Right renal pelvis (tissue), 4 donors: ENCODE measurements around the gene EGFL8. TPM values are rescaled to one million over a fixed set of nuclear protein-coding genes. Genes with fewer than 3 reads are reported as not detected.

ENCODE experiments used
- DNase-seq, 4 donors: peaks; one replicate each; pipeline ENCODE4 v3.0.0-alpha.2; 2013; ENCODE audit warnings: low read depth in 4 of 4, low spot score in 3 of 4, missing footprints in 1 of 4
- polyA plus RNA-seq, 4 donors: library from polyadenylated mRNA; unstranded; fragments of 120-200 nt; gene quantifications; one replicate each; pipeline ENCODE4 v1.2.1, GENCODE V29; 2013; ENCODE audit not compliant: insufficient read length in 4 of 4

EGFL8 gene
- polyA plus RNA-seq, 4 donors = 24.6 to 31.6 (median 27.0) TPM

DNA sequence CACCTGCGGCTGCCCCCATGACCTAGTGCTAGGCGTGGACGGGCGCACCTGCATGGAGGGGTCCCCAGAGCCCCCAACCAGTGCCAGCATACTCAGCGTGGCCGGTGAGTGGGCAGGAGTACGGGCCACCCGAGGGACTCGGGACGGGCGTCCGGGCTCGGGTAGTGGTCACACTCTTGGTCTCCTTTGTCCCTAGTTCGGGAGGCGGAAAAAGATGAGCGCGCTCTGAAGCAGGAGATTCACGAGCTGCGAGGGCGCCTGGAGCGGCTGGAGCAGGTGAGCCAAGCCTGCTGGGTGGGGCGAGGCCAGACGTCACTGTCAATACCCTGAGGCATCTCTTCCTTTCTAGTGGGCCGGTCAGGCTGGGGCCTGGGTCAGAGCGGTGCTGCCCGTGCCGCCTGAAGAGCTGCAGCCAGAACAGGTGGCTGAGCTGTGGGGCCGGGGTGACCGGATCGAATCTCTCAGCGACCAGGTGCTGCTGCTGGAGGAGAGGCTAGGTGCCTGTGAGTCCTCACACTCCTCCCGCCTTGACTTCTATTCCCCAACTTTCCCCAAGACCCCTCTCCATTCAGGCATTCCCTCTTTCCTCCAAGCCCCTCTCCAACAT lies 2.9 kb downstream of the EGFL8 start:
- no peak for DNase-seq

DNA sequence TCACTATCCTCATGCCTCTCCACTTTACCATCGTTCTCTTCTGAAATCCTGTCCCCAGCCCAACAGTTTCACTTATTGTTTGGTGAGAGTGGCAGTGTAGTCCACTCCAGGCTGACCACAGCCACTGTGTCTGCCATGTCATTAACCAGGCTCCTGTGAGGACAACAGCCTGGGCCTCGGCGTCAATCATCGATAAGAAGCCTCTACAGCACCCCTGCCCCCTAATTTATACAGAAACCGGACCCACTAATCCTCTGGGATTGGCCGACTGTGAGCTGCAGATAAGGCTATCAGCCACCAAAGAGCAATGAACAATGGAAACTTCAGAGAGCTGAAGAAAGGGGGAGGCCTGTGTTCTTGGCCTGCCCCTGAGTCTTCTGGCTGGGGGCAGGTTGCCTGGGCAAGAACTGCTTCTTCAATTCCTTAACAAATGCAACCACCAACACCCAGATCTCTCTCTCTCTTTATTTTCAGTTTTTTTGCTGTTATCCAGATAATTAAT lies 3.4 kb downstream of the EGFL8 start:
- DNase-seq = no peak

DNA sequence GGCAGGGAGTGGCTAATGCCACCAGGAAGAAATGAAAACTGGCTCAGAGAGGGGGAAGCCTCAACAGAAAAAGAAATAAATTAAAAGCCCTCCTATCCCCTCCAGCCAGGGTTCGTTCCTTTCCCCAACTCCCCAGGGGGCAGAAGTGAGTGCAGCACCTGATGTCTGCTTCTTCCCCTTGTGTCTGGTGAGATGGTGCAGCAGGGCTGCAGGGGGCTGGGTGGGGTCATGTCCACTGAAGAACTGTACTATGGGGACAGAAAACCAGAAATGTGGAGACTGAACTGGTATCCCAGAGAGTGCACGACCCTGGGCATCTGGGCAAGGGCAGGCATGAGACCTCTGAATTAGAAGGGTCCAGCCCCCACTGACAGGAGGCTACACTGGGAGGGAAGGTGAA lies 4.0 kb downstream of the EGFL8 start:
- DNase-seq = no peak

DNA sequence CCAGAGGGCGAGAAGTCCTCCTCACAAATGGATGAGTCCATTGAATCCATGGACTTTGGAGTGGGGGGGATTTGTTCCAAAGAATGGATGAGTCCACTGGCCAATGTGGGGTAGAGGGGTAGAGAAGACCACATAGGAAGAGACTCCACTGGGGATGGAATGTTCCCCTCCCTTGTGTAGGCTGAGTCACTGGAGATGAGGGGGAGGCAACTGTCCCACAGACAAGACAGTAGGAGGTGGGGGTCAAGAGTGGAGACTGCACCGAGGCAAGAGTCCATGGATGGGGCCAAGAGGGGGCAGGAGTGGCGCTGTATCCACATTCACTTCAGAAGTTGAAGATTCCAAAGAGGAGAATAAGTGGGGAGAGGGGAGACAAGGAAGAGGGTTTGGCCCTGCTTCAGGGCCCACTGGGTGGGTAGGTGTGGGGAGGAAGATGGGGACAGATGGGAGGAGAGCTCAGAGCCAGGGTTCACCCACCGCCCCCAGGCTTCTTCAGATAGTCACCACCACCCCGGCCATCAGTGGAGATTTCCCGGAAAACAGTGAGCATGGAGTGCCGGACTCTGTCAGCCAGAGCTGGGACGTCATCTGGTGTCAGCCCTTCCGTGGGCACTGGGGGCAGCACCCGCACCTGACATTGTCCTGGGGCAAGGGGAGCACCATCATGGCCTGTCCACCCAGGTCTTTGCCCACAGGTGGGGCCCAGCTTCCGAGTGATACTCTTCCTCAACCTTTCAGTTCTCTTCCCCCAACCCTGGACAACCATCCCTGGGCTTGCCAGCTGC lies 4.6 kb downstream of the EGFL8 start:
- no peak for DNase-seq

DNA sequence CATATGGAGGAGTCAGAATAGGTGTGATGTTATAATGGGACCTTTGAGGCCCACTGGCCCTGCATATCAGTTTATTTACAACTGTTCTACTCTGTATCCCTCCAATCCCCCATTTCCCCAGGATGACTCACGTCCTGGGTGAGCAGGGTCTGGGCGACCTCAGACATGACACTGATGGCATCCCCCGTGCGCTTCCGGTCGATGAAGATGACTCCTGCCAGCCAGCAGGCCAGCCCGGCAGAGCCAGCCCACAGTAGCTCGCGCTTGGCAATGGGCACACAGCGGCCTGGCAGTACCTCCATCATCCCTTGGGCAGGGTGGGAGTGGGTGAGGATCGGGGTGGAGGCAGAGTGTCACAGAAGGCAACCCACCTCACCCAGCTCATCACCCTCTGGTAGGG lies 5.9 kb downstream of the EGFL8 start:
- no peak for DNase-seq

DNA sequence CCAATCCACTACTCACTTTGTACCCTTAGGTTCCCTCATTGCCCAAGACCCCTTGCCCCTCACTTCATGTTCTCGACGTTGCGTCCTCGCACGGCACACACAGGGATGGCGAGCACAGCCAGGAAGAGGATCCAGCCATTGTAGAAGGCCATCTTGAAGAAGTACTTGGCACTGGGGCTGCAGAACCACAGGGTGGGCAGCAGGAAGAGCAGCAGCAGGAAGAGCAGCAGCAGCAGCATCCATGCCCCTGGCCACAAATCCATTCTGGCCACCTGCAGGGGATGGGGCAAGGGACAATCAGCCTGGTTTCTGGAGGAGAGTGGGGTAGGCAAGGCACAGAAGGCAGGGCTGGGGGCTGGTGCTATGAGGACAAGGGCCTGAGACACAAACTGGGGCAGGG lies 6.8 kb downstream of the EGFL8 start:
- no peak for DNase-seq

DNA sequence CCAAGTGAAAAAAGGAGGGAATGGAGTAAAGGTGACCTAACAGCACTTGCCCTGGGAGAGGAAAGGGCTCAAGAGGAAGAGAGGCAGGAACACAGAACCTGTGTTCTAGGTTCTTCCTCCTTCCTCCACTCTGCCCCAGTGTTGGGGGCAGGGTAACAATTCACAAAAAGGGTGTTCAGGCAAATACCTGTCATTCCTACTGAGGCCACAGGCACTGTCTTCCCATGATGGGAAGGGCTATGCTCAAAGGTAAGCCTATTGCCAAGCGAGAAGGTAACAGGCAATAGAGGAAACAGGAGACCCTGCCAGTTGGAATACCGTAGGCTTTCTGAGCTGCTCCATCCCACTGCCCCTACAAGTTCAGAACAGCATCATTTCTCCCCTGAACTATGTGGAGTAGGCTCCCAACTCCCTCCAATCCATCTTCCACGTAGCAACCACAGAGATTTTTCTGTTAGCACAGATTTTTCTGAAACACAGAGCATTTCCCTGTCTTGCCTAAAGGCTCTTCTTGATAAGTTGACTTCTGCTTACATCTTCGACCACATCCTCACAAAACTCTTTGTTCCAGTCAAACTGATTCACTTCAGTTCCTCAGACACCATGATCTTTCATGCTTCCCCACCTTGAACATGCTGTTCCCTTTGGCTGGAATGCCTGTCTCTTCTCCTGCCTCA lies 8.8 kb downstream of the EGFL8 start:
- DNase-seq = no peak

DNA sequence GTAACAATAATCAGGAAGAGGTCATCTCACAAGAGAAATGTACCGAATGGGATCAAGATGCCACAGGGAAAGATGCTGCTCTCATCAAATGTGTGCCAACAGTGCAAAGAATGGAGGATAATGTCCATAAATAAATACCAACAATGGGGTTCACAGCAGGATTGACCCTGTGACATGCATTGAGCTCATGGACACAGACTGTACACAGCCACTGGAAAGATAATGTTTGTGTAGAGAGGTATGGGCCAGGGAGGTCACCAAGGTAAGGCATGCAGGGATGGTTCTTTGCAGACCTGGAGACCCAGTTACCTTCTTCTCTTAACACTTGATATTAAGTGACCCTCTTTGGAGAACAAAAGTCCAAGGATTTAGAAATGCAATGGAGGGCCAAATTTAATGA lies 10.0 kb downstream of the EGFL8 start:
- no peak for DNase-seq

DNA sequence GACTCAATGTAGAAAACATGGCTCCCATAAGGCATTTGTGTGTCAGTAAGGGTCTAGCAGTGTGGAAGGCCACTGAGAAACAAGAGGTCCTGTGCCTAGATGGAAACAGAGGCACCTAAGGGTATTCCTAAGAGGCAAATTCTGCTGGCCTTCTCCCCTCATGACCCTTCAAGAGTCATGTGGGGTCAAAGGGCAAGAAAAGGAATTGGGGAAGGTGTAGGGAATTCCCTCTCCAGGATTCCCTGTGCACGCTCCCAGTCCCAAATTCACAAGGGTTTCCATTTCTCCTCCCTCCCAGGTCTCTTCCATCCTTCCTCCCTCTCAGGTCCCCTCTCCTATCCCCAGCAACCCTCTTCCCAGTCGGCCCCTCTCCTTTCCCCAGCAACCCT lies 10.9 kb downstream of the EGFL8 start:
- no peak for DNase-seq

DNA sequence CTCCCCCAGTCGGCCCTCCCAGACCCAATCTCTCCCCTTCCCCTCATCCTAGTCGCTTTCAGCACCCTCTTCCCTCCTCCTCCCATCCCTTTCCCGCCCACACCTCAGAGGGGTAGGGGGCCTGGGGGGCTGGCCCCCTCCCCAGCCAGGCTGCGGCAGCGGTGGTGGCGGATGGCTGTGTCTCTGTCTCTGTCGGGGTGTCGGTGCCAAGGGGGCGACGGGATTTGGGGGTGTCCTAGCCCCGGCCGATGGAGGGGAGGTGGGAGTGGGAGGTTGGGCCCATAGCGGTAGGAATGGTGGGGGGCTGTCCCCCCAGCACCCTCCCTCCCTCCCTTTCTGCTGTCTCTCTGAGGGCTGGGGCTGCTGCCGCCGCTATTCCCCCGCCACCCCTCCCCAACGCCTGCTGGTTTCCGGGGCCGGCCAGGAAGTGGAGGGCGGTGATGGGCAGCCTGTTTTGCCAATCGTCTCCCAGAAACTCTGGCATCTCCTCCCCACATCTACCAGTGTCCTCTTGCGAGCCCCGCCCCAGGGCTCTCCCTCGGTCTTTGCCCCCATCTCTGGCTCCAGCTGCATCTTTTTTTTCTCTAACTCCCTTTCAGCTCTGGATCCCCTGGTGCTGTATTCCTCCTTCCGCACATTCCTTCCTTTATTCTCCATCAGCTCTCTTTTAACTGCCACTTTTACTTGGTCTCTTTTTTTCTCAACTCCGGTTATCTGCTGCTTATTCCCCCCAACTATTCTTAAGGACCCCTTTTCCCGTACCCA lies 11.5 kb downstream of the EGFL8 start, which contains the start of gene AGPAT1:
TSS of gene AGPAT1 (minus strand) at position 374 of the 765 bp plus-strand sequence. CDS start 4,588 bp downstream, outside the sequence.
- peak in 3 of 4 donors; percentile 95 to 96 (median 96) for DNase-seq

DNA sequence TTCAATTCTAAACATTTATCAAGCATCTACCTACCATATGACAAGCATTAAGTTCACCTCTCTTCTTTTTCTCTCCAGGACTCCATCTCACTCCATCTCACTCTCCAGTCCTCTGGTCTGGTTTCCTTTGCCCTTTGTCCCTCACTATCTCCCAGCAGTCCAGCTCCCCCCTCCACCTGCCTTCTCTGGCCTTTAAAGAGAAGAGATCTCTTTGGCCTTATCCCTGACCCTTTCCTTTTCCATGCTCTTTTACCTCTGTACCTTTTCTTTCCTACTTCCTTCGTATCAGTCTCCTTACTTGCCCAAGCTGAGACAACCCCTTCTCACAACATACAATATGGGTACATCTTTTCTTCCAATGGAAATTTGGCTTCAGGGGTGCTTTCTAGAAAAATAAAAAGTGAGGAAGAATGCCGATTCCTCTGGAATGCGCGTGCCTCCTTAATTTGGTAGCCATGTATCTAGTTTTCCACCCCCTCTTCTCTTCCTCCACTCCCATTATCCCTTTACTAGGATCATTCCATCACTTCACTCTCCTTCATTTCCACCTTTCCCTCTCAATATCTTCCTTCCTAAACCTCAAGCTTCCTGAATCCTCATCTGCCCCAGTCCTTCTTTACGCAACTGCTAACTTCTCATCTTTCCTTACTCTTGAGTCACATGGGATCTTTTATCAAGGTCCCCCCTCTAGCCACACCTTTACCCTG lies 12.2 kb downstream of the EGFL8 start:
- DNase-seq = no peak

DNA sequence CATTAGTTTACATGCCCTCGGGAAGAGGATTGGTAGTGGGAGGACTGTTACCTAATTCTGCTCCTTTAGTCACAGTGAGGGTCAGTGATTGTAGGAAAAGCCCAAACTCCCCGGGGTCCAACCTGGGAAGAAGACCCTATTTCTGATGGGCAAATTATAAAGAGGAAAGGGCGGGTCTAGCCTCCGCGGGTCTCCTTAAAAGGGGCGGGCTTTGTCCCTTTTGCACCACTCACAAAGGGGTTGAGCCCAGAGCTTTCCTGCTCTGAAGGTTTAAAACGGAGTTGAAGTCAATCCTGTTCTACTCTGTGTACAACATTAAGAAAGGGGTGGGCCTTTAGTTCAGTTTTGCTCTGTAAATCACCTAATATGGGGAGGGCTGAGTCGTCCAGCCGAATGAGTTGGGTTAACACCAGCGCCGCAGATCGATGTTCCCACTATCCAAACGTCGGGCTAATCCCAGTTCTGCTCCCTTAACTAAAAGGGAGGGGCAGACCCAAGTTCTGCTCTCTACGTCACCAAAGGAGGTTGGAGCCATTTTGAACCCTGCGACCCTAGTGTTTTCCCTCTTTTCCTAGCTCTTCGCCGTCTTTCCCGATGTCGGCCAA lies 12.9 kb downstream of the EGFL8 start:
- no peak for DNase-seq

DNA sequence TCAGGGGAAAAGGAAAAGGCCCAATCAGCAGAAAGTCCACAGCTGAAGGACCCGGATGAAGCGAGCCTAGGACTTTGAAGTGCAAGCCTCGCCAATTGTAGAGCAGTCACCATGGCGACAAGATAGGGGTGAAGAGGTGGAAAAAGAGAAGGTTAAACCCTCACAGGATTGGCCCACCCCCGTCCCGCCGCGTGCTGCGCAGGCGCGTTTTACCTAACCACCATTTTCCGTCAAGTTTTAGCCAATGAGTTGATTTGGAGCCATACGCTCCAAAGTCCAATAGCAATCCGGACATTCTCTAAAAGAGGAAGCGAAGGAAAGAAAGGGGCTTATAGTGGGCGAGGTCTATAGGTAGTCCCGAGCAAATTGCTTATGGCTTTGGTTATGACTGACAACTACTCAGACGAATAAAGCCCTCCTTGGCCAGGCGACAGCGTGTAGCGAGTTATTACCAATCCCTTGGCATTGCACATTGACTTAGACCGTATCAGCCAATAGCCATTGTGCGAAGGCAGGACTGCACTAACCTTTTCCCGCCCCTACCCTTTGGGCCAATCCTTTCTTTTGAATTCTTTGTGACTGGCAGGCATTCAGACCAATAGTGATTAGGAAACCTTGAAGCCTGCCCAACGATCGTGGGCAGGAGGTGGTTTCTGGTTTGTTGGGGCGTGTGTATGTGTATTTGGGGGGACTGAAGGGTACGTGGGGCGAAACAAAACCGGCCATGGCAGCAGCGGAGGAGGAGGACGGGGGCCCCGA lies 13.6 kb downstream of the EGFL8 start, which contains the start of gene RNF5:
TSS of gene RNF5 (plus strand) at position 618 of the 759 bp plus-strand sequence. CDS start at position 725, 107 bp downstream.
- peak; percentile 95 to 100 (median 100) for DNase-seq

DNA sequence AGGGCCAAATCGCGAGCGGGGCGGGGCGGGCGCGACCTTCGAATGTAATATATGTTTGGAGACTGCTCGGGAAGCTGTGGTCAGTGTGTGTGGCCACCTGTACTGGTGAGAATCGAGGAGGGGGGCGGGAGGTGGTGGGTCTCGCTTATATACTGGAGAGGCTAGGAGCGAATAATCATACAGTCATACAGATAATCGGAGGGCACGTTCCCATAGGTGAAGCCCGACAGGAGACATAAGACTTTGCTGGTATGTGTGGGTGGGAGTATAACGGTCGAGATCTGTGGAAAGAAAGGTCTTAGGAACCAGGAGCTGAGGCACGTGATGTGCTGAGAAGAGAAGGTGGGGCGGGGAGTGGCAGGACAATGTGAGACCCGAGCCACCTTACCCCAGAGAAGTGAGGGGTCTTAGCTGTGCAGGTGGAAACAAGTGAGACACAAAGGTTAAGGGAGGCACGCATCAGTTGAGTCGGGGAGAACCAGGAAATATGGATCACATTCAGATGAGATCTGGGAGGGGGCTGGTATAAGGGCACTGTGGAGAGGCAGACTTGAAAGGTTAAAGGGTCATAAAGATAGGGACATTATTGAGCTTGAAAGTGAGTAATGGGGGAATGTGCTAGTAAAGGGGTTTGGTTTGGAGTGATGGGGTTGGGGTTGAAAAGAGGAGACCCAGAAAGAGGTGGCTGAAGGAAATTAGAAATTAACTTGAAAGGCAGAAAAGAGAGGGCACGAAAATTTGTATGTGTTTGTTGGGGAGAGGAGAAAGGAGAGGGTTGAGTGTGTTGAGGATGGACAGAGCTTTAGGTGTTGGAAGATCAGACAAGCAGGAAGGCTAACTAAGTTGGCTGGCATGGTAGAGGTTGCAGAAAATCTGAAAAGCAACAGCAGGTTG lies 14.4 kb downstream of the EGFL8 start:
- no peak for DNase-seq

DNA sequence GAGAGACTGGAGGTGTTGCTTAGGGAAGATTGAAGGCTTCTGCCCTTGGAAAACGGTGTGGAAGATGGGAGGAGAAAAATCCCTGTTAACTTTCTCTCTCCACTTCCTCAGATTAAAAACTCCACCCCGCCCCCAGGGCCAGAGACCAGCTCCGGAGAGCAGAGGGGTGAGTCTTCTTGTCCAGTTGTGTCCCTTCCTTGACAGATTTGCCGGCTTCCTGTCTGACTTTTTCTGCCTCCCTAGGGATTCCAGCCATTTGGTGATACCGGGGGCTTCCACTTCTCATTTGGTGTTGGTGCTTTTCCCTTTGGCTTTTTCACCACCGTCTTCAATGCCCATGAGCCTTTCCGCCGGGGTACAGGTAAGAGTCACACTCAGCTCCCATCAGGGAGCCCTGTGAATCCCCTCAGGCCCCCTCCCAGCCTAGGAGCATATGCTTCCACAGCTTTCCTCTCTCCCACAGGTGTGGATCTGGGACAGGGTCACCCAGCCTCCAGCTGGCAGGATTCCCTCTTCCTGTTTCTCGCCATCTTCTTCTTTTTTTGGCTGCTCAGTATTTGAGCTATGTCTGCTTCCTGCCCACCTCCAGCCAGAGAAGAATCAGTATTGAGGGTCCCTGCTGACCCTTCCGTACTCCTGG lies 15.5 kb downstream of the EGFL8 start:
- DNase-seq = no peak

DNA sequence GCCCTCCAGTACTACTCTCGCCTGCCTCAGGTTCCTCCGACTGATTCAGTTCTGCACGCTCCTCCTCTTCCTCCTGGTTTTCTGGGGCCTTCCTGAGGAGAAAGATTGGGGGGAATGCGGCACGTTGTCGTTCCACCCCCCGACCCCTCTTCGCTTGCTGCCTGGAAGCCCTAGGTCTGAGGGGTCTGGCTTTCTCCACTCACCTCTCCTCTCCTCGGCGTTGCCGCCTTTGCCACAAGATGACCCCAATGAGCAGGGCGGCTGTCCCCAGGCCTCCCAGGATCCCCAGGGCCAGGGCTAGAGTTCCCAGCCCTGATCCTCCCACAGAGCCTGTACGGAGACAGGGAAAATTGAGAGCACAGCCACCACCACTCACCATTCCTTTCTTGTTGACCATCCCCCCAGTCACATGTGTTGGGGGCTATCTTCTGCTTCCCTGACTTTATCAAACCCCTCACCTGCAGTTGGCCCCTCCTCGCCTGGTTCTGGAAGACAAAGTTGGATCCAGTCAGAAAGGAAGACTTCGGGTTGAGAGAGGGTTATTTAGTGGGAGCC lies 16.8 kb downstream of the EGFL8 start:
- no peak for DNase-seq

DNA sequence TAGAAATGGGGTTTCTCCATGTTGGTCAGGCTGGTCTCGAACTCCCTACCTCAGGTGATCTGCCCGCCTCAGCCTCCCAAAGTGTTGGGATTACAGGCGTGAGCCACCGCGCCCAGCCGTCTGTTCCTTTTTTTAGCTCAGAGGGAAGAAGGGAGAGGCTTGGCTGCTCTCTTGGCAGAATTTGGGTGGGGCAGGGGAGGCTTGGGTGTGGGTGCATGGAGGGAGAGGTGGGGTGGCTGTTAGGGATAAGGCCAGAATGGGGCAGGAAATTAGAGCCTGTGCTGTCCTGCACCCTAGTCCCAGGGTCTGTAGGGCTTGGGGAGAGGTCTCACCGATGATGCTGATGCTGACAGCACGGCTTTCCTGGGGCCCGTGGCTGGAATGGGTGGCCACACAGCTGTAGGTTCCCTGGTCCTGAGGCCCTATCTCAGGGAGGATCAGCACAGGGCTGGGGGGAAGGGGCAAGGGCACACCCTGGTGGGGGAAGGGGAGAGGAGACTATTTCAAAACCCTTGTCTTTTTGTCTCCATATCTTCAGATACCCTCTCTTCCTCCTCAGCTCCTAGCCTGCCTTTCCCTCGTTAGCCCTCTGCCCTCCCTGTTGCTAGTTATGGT lies 17.6 kb downstream of the EGFL8 start:
- no peak for DNase-seq
